Lower leg skin (tissue), 3 donors: Measurements from ENCODE around the gene SLC35F3.

Experiments used
- POLR2A ChIP-seq, 2 donors: fragments of 450-650 bp; IDR thresholded peaks; one replicate each; pipeline ENCODE4 v1.6.1; 2016 to 2017; ENCODE audit warnings: antibody characterized with exemption in 2 of 2, mild to moderate bottlenecking in 1 of 2, moderate library complexity in 1 of 2
- TF ChIP-seq, protein P1 (sequence below), 3 donors: fragments of 450-650 bp; IDR thresholded peaks; one replicate each; pipeline ENCODE4 v1.5.1; 2016; ENCODE audit warnings: antibody characterized with exemption in 3 of 3, mild to moderate bottlenecking in 3 of 3, moderate library complexity in 2 of 3

DNA sequence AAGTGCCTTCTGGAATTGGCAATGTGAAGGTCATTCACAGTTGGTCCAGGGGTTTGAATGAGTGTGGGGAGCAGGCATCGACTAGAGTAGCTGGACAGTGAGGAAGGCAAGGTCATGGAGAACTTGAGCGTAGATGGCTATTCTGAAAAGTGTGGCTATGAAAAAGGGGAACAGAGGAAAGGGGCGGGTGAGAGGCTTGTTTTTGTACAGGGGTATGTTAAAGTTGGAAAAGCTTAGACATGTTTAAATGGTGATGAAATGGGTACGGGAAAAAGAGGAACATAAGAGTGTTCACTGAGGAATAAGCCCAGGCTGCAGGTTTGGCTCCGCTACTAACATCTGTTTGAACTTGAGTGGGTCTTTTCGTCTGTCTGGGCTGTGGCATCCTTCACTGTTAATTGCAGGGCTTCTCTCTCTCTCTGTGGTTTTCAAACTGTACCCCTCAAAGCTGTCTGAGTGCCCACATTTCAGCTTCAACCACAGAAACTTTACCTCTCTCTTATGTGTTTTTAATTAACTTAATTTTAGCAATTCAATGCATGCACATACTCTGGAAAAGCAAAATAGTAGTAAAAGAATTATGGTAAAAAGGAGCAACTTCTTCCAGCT is 398.0 kb downstream of the SLC35F3 start:
- no peak for TF ChIP-seq POLR2A (IDR thresholded peaks at IDR 0.05)
- TF ChIP-seq, protein P1, sequence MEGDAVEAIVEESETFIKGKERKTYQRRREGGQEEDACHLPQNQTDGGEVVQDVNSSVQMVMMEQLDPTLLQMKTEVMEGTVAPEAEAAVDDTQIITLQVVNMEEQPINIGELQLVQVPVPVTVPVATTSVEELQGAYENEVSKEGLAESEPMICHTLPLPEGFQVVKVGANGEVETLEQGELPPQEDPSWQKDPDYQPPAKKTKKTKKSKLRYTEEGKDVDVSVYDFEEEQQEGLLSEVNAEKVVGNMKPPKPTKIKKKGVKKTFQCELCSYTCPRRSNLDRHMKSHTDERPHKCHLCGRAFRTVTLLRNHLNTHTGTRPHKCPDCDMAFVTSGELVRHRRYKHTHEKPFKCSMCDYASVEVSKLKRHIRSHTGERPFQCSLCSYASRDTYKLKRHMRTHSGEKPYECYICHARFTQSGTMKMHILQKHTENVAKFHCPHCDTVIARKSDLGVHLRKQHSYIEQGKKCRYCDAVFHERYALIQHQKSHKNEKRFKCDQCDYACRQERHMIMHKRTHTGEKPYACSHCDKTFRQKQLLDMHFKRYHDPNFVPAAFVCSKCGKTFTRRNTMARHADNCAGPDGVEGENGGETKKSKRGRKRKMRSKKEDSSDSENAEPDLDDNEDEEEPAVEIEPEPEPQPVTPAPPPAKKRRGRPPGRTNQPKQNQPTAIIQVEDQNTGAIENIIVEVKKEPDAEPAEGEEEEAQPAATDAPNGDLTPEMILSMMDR (IDR thresholded peaks at IDR 0.05) = no peak
